ENCODE results near the gene ITGA3.

The ITGA3 gene

GRCh38 chr17:50132104-50132794, 76.3 kb downstream of the ITGA3 start:
- no peak for TF ChIP-seq CTCF (conservative IDR thresholded peaks at IDR 0.05; ENCODE audit: low read depth, low read length)
- no peak for DNase-seq (ENCODE audit: low read depth)

GRCh38 chr17:50133028-50133768, 77.3 kb downstream of the ITGA3 start:
- TF ChIP-seq CTCF (conservative IDR thresholded peaks at IDR 0.05; ENCODE audit: low read depth, low read length), result no peak
- no peak for DNase-seq (ENCODE audit: low read depth)
- H3K4me3 ChIP-seq (ENCODE audit: low read depth, low read length), result no peak overlapping the region

More at GRCh38 chr17:50132104-50132794, 76.3 kb downstream of the ITGA3 start:
- no peak overlapping the region for H3K4me3 ChIP-seq (ENCODE audit: low read depth, low read length)

GRCh38 chr17:50133769-50134099, 77.8 kb downstream of the ITGA3 start:
- no peak for DNase-seq (ENCODE audit: low read depth)
- H3K4me3 ChIP-seq (ENCODE audit: low read depth, low read length), result no peak overlapping the region
- no peak for TF ChIP-seq CTCF (conservative IDR thresholded peaks at IDR 0.05; ENCODE audit: low read depth, low read length)

DNA sequence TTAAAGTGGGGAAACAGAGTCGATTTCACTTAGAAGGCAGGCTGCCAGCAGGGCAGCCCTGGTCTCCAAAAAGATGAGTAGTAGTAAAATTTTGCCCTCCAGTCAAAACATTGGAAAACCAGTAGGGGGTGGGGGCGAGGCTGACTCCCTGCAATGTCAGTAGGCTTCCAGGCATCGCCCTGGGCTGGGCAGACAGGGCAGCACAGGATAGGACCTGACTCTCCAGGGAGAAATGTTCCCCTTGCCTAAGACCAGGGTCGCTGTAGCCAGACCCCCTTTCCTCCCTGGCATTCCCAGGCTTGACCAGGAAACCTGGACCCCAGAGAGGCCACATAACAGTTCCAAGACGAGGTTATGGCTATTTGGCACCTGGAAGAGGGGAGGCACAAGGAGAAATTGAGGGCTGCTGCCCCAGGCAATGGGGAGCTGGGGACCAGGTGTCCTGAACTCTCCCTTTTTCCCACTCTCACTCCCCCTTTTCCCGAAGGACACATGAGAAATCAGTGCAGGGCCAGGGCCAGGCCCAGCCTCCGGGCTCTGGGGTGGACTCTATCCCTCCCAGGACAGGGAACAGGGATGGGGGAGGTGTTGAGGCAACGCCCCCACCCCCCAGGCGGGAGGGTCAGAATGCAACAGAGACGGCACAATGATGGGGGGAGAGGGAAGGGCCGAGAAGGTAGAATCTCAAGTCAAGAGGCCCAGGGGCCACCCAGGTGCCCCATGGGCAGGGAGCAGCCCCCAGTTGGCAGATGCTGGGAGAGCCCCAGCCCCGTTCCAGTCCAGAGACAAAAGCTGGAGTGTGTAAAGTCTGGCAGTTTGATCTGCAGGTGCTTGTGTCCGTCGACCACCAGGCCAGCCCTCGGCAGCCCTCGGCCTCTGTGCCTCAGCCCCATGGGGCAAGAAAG, 78.5 kb downstream of the ITGA3 start:
- TF ChIP-seq CTCF (conservative IDR thresholded peaks at IDR 0.05; ENCODE audit: low read depth, low read length), result peak; percentile 20
- H3K4me3 ChIP-seq (ENCODE audit: low read depth, low read length), result no peak overlapping the region
- no peak for DNase-seq (ENCODE audit: low read depth)

DNA sequence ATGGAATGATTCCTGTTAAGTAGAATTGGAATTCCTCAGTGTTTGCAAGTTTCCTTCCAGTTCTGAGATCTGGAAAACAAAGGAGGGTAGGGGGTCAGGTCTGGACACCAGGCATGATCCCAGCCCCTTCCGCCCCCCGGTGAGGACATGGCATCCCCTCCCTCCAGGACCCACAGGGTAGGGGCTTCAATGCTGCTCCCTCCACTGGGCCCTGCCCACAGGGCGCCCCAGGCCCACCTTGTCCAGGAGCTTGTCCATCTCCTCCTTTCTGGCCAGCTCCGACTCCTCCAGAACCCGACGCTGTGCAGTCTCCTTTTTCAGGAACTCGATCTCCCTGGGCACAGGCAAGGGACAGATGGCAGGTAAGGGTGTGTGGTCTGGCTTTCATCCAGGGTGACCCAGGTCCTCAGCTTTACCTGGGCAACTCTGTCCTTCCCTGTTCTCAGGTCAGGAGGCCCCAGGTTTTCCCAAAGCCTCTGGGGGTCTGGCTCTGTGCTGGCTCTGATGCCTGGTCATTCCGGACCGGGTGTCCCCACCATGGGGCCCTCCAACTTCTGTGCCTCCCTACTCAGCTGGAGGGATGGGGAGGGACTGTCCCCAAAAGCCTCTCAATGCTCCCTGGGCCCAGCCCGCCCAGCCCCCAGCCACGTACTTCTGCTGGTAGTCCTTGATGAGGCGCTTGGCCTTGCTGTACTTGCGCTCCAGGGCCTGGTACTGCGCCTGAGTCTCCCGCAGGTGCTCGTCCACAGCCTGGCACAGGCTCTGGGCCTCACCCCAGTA, 79.6 kb downstream of the ITGA3 start:
- DNase-seq (ENCODE audit: low read depth), result no peak

More for the DNA sequence above, 79.6 kb downstream of the ITGA3 start:
- H3K4me3 ChIP-seq (ENCODE audit: low read depth, low read length), result no peak overlapping the region
- TF ChIP-seq CTCF (conservative IDR thresholded peaks at IDR 0.05; ENCODE audit: low read depth, low read length), result no peak
